ENCODE results near the gene MAFB. TPM values are rescaled to one million over a fixed set of nuclear protein-coding genes. Genes with fewer than 3 reads are reported as not detected.

The MAFB gene
- polyA plus RNA-seq, 1 donor, result 8.8 TPM

- H3K36me3 ChIP-seq (ENCODE audit: control insufficient read depth, insufficient read depth, low read length), result no peaks in the 10 kb centered on the region
- no peaks in the 10 kb centered on the region for H3K4me1 ChIP-seq (ENCODE audit: control insufficient read depth, insufficient read depth, low read length)
- no CpG with 5 or more reads among the region's 6 CpGs for WGBS (ENCODE audit: insufficient coverage, low lambda C conversion rate)
- no peak overlapping the region for H3K4me3 ChIP-seq (ENCODE audit: low read length)
- H3K27me3 ChIP-seq (ENCODE audit: control insufficient read depth, insufficient read depth, low read length), result peaks cover 6% of the 10 kb centered on the region
- H3K9me3 ChIP-seq (ENCODE audit: control insufficient read depth, low read depth, low read length), result no peaks in the 10 kb centered on the region
- DNase-seq, result no peak
- H3K27ac ChIP-seq (ENCODE audit: low read length), result no peak overlapping the region
Measured at GRCh38 chr20:40646813-40647212, 42.2 kb downstream of the MAFB start.

DNA sequence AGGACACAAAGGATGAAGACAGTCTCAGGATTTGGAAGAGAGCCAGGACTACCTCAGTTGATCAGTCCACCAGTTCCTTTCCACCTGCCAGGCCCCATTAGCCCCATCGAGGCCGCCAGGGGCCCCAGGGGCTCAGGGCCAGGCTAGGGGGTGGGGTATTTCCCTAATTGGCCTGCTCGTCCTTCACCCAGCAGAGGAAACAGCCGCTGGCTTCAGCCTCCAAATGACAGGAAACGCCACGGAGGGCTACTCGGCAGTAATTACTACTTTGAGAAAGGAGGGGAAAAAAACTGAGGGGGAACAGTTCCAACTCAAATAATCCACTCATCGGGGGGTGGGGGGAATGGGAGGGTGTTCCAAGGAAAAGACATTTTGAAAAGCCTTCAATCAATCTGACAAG is 42.7 kb downstream of the MAFB start:
- Histone ChIP-seq H3K4me1 (ENCODE audit: control insufficient read depth, insufficient read depth, low read length) (no peaks in the 10 kb centered on the region), H3K9me3 (ENCODE audit: control insufficient read depth, low read depth, low read length) (no peaks in the 10 kb centered on the region), H3K27me3 (ENCODE audit: control insufficient read depth, insufficient read depth, low read length) (peaks cover 6% of the 10 kb centered on the region), H3K4me3 (ENCODE audit: low read length) (no peak overlapping the region), H3K27ac (ENCODE audit: low read length) (no peak overlapping the region), H3K36me3 (ENCODE audit: control insufficient read depth, insufficient read depth, low read length) (no peaks in the 10 kb centered on the region)
- no CpG with 5 or more reads among the region's 8 CpGs for WGBS (ENCODE audit: insufficient coverage, low lambda C conversion rate)
- no peak for DNase-seq

GRCh38 chr20:40644863-40645262 is 44.2 kb downstream of the MAFB start:
- Histone ChIP-seq H3K27ac (ENCODE audit: low read length) (no peak overlapping the region), H3K9me3 (ENCODE audit: control insufficient read depth, low read depth, low read length) (no peaks in the 10 kb centered on the region), H3K4me1 (ENCODE audit: control insufficient read depth, insufficient read depth, low read length) (no peaks in the 10 kb centered on the region), H3K27me3 (ENCODE audit: control insufficient read depth, insufficient read depth, low read length) (no peaks in the 10 kb centered on the region), H3K4me3 (ENCODE audit: low read length) (no peak overlapping the region), H3K36me3 (ENCODE audit: control insufficient read depth, insufficient read depth, low read length) (no peaks in the 10 kb centered on the region)
- no CpG with 5 or more reads among the region's 2 CpGs for WGBS (ENCODE audit: insufficient coverage, low lambda C conversion rate)
- no peak for DNase-seq

- 80% methylated on average over 1 of the region's 5 CpGs for WGBS (ENCODE audit: insufficient coverage, low lambda C conversion rate)
Measured at GRCh38 chr20:40643891-40644290, 45.1 kb downstream of the MAFB start.

GRCh38 chr20:40641809-40642208 is 47.2 kb downstream of the MAFB start:
- H3K27ac ChIP-seq (ENCODE audit: low read length), result no peak overlapping the region
- no peak overlapping the region for H3K4me3 ChIP-seq (ENCODE audit: low read length)
- H3K36me3 ChIP-seq (ENCODE audit: control insufficient read depth, insufficient read depth, low read length), result no peaks in the 10 kb centered on the region
- no peaks in the 10 kb centered on the region for H3K27me3 ChIP-seq (ENCODE audit: control insufficient read depth, insufficient read depth, low read length)
- no peaks in the 10 kb centered on the region for H3K9me3 ChIP-seq (ENCODE audit: control insufficient read depth, low read depth, low read length)
- 60% methylated on average over 1 of the region's 4 CpGs for WGBS (ENCODE audit: insufficient coverage, low lambda C conversion rate)
- DNase-seq, result no peak
- no peaks in the 10 kb centered on the region for H3K4me1 ChIP-seq (ENCODE audit: control insufficient read depth, insufficient read depth, low read length)

More at GRCh38 chr20:40643891-40644290, 45.1 kb downstream of the MAFB start:
- H3K27ac ChIP-seq (ENCODE audit: low read length), result no peak overlapping the region
- H3K4me3 ChIP-seq (ENCODE audit: low read length), result no peak overlapping the region
- H3K4me1 ChIP-seq (ENCODE audit: control insufficient read depth, insufficient read depth, low read length), result no peaks in the 10 kb centered on the region
- no peaks in the 10 kb centered on the region for H3K27me3 ChIP-seq (ENCODE audit: control insufficient read depth, insufficient read depth, low read length)
- H3K36me3 ChIP-seq (ENCODE audit: control insufficient read depth, insufficient read depth, low read length), result no peaks in the 10 kb centered on the region
- no peaks in the 10 kb centered on the region for H3K9me3 ChIP-seq (ENCODE audit: control insufficient read depth, low read depth, low read length)
- no peak for DNase-seq

DNA sequence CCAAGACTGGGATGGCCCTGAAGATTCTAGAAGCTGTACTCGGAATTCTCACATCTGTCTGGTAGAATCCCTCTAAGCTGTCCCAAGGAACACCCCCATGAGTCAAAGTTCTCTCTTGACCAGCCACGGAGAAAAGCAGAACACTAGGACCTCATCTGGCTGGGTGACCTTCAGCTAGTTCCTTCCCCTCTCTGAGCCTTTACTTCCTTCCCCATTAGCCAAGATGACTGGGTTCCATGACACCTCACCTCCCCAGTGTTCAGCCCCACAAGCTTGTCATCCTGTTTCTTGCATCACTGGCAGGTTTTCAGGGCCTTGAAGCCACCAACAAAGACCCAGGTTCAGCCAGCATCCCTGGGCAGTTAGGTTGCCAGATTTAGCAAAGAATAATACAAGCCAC is 47.8 kb downstream of the MAFB start:
- Histone ChIP-seq H3K27ac (ENCODE audit: low read length) (no peak overlapping the region), H3K4me3 (ENCODE audit: low read length) (no peak overlapping the region), H3K36me3 (ENCODE audit: control insufficient read depth, insufficient read depth, low read length) (no peaks in the 10 kb centered on the region), H3K9me3 (ENCODE audit: control insufficient read depth, low read depth, low read length) (no peaks in the 10 kb centered on the region), H3K27me3 (ENCODE audit: control insufficient read depth, insufficient read depth, low read length) (no peaks in the 10 kb centered on the region), H3K4me1 (ENCODE audit: control insufficient read depth, insufficient read depth, low read length) (no peaks in the 10 kb centered on the region)
- no peak for DNase-seq
- whole genome bisulfite sequencing (ENCODE audit: insufficient coverage, low lambda C conversion rate), result no CpG with 5 or more reads among the region's 2 CpGs

GRCh38 chr20:40640667-40641066 is 48.4 kb downstream of the MAFB start:
- Histone ChIP-seq H3K4me1 (ENCODE audit: control insufficient read depth, insufficient read depth, low read length) (no peaks in the 10 kb centered on the region), H3K27me3 (ENCODE audit: control insufficient read depth, insufficient read depth, low read length) (no peaks in the 10 kb centered on the region), H3K36me3 (ENCODE audit: control insufficient read depth, insufficient read depth, low read length) (no peaks in the 10 kb centered on the region), H3K9me3 (ENCODE audit: control insufficient read depth, low read depth, low read length) (no peaks in the 10 kb centered on the region), H3K27ac (ENCODE audit: low read length) (no peak overlapping the region), H3K4me3 (ENCODE audit: low read length) (no peak overlapping the region)
- 100% methylated on average over 2 of the region's 2 CpGs for WGBS (ENCODE audit: insufficient coverage, low lambda C conversion rate)
- no peak for DNase-seq

DNA sequence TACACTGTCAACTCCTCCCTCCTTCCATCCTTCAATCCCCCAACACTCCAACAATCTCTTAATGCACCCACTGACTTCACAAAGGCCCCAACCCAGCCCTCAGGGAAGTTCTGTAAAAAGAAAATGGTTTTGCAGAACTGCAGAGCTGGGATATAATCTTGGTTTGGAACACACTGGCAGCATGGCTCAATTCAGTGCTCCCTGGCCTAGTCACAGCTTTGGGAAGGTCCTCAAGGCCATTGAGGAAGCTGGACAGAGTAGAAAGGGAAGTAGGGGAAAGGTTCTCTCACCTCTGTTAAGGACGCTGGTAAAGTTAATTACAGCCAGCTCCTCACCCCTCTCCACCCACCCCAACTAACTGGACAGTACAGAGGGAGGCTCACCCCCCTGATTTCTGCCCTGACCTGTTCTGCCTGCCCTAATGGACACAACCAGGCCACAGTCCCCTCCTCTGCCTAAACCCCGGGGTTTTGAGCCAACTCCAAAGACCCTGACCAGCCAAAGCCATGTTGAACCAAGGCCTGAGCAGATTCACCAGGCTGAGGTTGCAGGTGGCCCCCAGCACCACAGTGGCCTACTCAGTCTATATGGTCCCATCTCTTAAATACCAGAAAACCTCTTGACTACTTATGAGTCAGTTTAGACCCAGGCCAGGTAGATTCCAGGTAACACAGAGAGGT is 49.2 kb downstream of the MAFB start:
- Histone ChIP-seq H3K27ac (ENCODE audit: low read length) (no peak overlapping the region), H3K27me3 (ENCODE audit: control insufficient read depth, insufficient read depth, low read length) (no peaks in the 10 kb centered on the region), H3K9me3 (ENCODE audit: control insufficient read depth, low read depth, low read length) (no peaks in the 10 kb centered on the region), H3K4me3 (ENCODE audit: low read length) (no peak overlapping the region), H3K4me1 (ENCODE audit: control insufficient read depth, insufficient read depth, low read length) (no peaks in the 10 kb centered on the region), H3K36me3 (ENCODE audit: control insufficient read depth, insufficient read depth, low read length) (no peaks in the 10 kb centered on the region)
- DNase-seq, result no peak
- no CpG with 5 or more reads among the region's 2 CpGs for WGBS (ENCODE audit: insufficient coverage, low lambda C conversion rate)

GRCh38 chr20:40639132-40639531 is 49.9 kb downstream of the MAFB start:
- Histone ChIP-seq H3K9me3 (ENCODE audit: control insufficient read depth, low read depth, low read length) (no peaks in the 10 kb centered on the region), H3K27me3 (ENCODE audit: control insufficient read depth, insufficient read depth, low read length) (no peaks in the 10 kb centered on the region), H3K4me1 (ENCODE audit: control insufficient read depth, insufficient read depth, low read length) (no peaks in the 10 kb centered on the region), H3K36me3 (ENCODE audit: control insufficient read depth, insufficient read depth, low read length) (no peaks in the 10 kb centered on the region), H3K27ac (ENCODE audit: low read length) (no peak overlapping the region), H3K4me3 (ENCODE audit: low read length) (no peak overlapping the region)
- 80% methylated on average over 1 of the region's 1 CpG for WGBS (ENCODE audit: insufficient coverage, low lambda C conversion rate)
- no peak for DNase-seq

DNA sequence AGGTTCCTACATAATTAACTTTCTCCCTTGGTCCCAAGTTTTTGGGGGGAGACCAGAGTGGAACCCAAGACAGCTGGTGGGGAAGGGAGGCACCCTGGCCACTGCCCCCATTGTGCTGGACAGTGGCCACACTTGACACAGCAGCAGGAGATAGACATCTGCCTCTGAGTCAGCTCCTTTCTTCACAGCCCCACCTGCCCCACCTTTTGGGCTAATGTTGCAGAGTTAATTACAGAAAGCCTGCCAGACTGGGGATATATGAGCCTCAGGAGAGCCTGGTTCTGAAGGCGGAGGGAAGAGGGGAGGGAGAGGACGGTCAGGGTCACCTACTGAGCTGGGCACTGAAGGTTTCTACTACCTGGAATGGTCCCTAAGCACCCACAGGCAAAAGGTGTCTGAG is 50.6 kb downstream of the MAFB start:
- WGBS (ENCODE audit: insufficient coverage, low lambda C conversion rate), result no CpG with 5 or more reads among the region's 2 CpGs
- DNase-seq, result no peak
- no peak overlapping the region for H3K4me3 ChIP-seq (ENCODE audit: low read length)

GRCh38 chr20:40637176-40637575 is 51.9 kb downstream of the MAFB start:
- DNase-seq, result no peak
- Histone ChIP-seq H3K27ac (ENCODE audit: low read length) (no peak overlapping the region), H3K27me3 (ENCODE audit: control insufficient read depth, insufficient read depth, low read length) (no peaks in the 10 kb centered on the region), H3K9me3 (ENCODE audit: control insufficient read depth, low read depth, low read length) (no peaks in the 10 kb centered on the region), H3K36me3 (ENCODE audit: control insufficient read depth, insufficient read depth, low read length) (no peaks in the 10 kb centered on the region), H3K4me1 (ENCODE audit: control insufficient read depth, insufficient read depth, low read length) (no peaks in the 10 kb centered on the region), H3K4me3 (ENCODE audit: low read length) (no peak overlapping the region)
- WGBS (ENCODE audit: insufficient coverage, low lambda C conversion rate), result no CpG with 5 or more reads among the region's 3 CpGs

More for the DNA sequence above, 50.6 kb downstream of the MAFB start:
- H3K9me3 ChIP-seq (ENCODE audit: control insufficient read depth, low read depth, low read length), result no peaks in the 10 kb centered on the region
- H3K27ac ChIP-seq (ENCODE audit: low read length), result no peak overlapping the region
- no peaks in the 10 kb centered on the region for H3K27me3 ChIP-seq (ENCODE audit: control insufficient read depth, insufficient read depth, low read length)
- H3K36me3 ChIP-seq (ENCODE audit: control insufficient read depth, insufficient read depth, low read length), result no peaks in the 10 kb centered on the region
- no peaks in the 10 kb centered on the region for H3K4me1 ChIP-seq (ENCODE audit: control insufficient read depth, insufficient read depth, low read length)

All from large intestine (tissue), 3 donors.